ENCODE data around the gene DLX6. TPM values are rescaled to one million over a fixed set of nuclear protein-coding genes. Genes with fewer than 3 reads are reported as not detected.

DLX6 gene
- total RNA-seq, 1 experiment from 2014 or later, result 17.9 TPM

GRCh38 chr7:96976106-96976505 lies 29.2 kb upstream of the DLX6 start:
- Histone ChIP-seq H3K27ac (ENCODE audit: low read depth, low read length, poor library complexity, severe bottlenecking) (no peak overlapping the region), H3K9me3 (ENCODE audit: low read depth, low read length, poor library complexity, severe bottlenecking) (no peaks in the 10 kb centered on the region), H3K36me3 (ENCODE audit: insufficient read depth, low read length, poor library complexity, severe bottlenecking) (no peaks in the 10 kb centered on the region), H3K27me3 (replicated peaks; ENCODE audit: insufficient read depth, low read depth, low read length, poor library complexity) (no peaks in the 10 kb centered on the region), H3K4me1 (ENCODE audit: insufficient read depth, low read length, poor library complexity, severe bottlenecking) (peaks cover 5% of the 10 kb centered on the region), H3K4me3 (ENCODE audit: low read depth, low read length, poor library complexity, severe bottlenecking) (no peak overlapping the region)
- no TSS peak for BruUV-seq (replicated peaks)
- intact Hi-C loops (cut with micrococcal nuclease; ENCODE audit: unreplicated experiment), result no loop called here
- ChIA-PET POLR2A (ENCODE audit: low non-redundant PET) (interaction anchor here (0.6 kb wide), 1 partner anchor 1181 kb away, joined by 3 read pairs; no protein-coding TSS in a partner anchor), CTCF (no interaction called here)
- TF ChIP-seq, protein P1, sequence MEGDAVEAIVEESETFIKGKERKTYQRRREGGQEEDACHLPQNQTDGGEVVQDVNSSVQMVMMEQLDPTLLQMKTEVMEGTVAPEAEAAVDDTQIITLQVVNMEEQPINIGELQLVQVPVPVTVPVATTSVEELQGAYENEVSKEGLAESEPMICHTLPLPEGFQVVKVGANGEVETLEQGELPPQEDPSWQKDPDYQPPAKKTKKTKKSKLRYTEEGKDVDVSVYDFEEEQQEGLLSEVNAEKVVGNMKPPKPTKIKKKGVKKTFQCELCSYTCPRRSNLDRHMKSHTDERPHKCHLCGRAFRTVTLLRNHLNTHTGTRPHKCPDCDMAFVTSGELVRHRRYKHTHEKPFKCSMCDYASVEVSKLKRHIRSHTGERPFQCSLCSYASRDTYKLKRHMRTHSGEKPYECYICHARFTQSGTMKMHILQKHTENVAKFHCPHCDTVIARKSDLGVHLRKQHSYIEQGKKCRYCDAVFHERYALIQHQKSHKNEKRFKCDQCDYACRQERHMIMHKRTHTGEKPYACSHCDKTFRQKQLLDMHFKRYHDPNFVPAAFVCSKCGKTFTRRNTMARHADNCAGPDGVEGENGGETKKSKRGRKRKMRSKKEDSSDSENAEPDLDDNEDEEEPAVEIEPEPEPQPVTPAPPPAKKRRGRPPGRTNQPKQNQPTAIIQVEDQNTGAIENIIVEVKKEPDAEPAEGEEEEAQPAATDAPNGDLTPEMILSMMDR (conservative IDR thresholded peaks at IDR 0.05; ENCODE audit: low read depth, low read length), result no peak
- TF ChIP-seq EZH2 (IDR thresholded peaks at IDR 0.05; ENCODE audit: borderline replicate concordance, low read depth, low read length, poor library complexity, severe bottlenecking), result no peak
- DNase-seq (ENCODE audit: low spot score), result peak; percentile 18

GRCh38 chr7:96977445-96977844 lies 27.9 kb upstream of the DLX6 start:
- BruUV-seq (replicated peaks), result no TSS peak
- H3K27ac ChIP-seq (ENCODE audit: low read depth, low read length, poor library complexity, severe bottlenecking), result no peak overlapping the region
- H3K4me1 ChIP-seq (ENCODE audit: insufficient read depth, low read length, poor library complexity, severe bottlenecking), result peaks cover 5% of the 10 kb centered on the region
- ChIA-PET CTCF (no interaction called here), POLR2A (ENCODE audit: low non-redundant PET) (no interaction called here)
- no peak for DNase-seq (ENCODE audit: low spot score)
- H3K27me3 ChIP-seq (replicated peaks; ENCODE audit: insufficient read depth, low read depth, low read length, poor library complexity), result no peaks in the 10 kb centered on the region
- no peaks in the 10 kb centered on the region for H3K36me3 ChIP-seq (ENCODE audit: insufficient read depth, low read length, poor library complexity, severe bottlenecking)
- TF ChIP-seq, protein P1 (conservative IDR thresholded peaks at IDR 0.05; ENCODE audit: low read depth, low read length), result no peak
- TF ChIP-seq EZH2 (IDR thresholded peaks at IDR 0.05; ENCODE audit: borderline replicate concordance, low read depth, low read length, poor library complexity, severe bottlenecking), result no peak
- H3K4me3 ChIP-seq (ENCODE audit: low read depth, low read length, poor library complexity, severe bottlenecking), result no peak overlapping the region
- no peaks in the 10 kb centered on the region for H3K9me3 ChIP-seq (ENCODE audit: low read depth, low read length, poor library complexity, severe bottlenecking)
- intact Hi-C loops (cut with micrococcal nuclease; ENCODE audit: unreplicated experiment), result no loop called here

- Histone ChIP-seq H3K36me3 (ENCODE audit: insufficient read depth, low read length, poor library complexity, severe bottlenecking) (no peaks in the 10 kb centered on the region), H3K9me3 (ENCODE audit: low read depth, low read length, poor library complexity, severe bottlenecking) (no peaks in the 10 kb centered on the region), H3K27ac (ENCODE audit: low read depth, low read length, poor library complexity, severe bottlenecking) (no peak overlapping the region), H3K27me3 (replicated peaks; ENCODE audit: insufficient read depth, low read depth, low read length, poor library complexity) (no peaks in the 10 kb centered on the region), H3K4me3 (ENCODE audit: low read depth, low read length, poor library complexity, severe bottlenecking) (no peak overlapping the region), H3K4me1 (ENCODE audit: insufficient read depth, low read length, poor library complexity, severe bottlenecking) (peaks cover 5% of the 10 kb centered on the region)
- BruUV-seq (replicated peaks), result no TSS peak
- intact Hi-C loops (cut with micrococcal nuclease; ENCODE audit: unreplicated experiment), result no loop called here
- ChIA-PET CTCF (no interaction called here), POLR2A (ENCODE audit: low non-redundant PET) (no interaction called here)
- no peak for TF ChIP-seq EZH2 (IDR thresholded peaks at IDR 0.05; ENCODE audit: borderline replicate concordance, low read depth, low read length, poor library complexity, severe bottlenecking)
- TF ChIP-seq, protein P1 (conservative IDR thresholded peaks at IDR 0.05; ENCODE audit: low read depth, low read length), result no peak
- DNase-seq (ENCODE audit: low spot score), result no peak
Observed at GRCh38 chr7:96979551-96980276, 25.6 kb upstream of the DLX6 start.
